Fibroblast of the aortic adventitia (primary cell): ENCODE results near the gene CXCL6. TPM values are rescaled to one million over a fixed set of nuclear protein-coding genes. Genes with fewer than 3 reads are reported as not detected.

Experiments used
- DNase-seq: peaks from one replicate; pipeline ENCODE4 v3.0.0-alpha.2; 2010; ENCODE audit warnings: low read depth
- H3K4me3 ChIP-seq: 2 replicates; pipeline ENCODE4 v1.5.1; 2011; ENCODE audit warnings: low read depth, mild to moderate bottlenecking, control low read depth, low read length, moderate library complexity
- CTCF ChIP-seq: IDR thresholded peaks from 2 replicates; pipeline ENCODE4 v1.5.1; 2011; ENCODE audit warnings: mild to moderate bottlenecking, low read length, control low read depth, inconsistent platforms; ENCODE audit not compliant: insufficient read depth
- total RNA-seq: library from RNA; depleted of rRNA; stranded (reverse); fragments of >200 nt; gene quantifications from 2 replicates; pipeline ENCODE4 v1.2.3, GENCODE V29; 2012; ENCODE audit warnings: low replicate concordance

The CXCL6 gene
- total RNA-seq, 1 donor = 1.4 TPM

GRCh38 chr4:73810191-73810590 lies 26.3 kb upstream of the CXCL6 start:
- H3K4me3 ChIP-seq = no peak overlapping the region
- DNase-seq = no peak
- no peak for TF ChIP-seq CTCF

- no peak for DNase-seq
- TF ChIP-seq CTCF = no peak
- H3K4me3 ChIP-seq = no peak overlapping the region
Measured at GRCh38 chr4:73811841-73812240, 24.6 kb upstream of the CXCL6 start.

DNA sequence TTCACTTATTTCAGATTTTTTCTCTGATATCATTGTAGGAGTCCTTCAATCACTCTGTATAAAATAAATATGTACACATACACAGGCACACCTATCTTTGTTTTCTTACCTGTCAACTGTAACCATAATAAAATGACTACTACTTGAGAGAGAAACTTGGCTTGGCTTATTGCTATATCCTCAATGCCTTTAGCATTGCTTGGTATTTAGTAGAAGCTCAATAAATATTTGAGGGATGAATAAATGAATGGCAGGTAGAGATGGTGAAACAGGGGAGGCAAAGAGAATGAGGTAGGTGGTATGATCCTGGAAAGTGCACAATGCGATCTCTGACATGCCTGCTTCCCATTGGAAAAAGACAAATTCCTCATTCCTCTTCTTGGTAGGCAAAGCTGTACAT lies 21.8 kb upstream of the CXCL6 start:
- H3K4me3 ChIP-seq = no peak overlapping the region
- no peak for TF ChIP-seq CTCF
- no peak for DNase-seq

DNA sequence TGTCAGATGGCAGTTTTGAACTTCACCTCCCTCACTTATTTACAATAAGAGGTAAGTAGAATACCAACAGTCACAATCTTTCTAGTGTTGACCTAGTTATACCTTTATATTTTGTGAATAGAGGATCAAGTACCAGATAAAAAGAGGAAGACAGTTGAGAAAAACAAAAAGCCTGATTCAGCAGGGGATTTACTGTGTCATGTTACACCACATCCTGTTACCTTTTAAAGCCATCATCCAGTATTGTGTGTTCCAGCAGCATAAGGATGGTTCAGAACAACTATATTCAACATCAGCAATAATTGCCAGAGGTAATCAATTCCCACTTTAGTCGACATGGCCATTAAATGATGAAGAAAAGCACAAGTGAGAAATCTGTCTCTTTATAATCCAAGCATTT lies 21.3 kb upstream of the CXCL6 start:
- no peak overlapping the region for H3K4me3 ChIP-seq
- no peak for DNase-seq
- no peak for TF ChIP-seq CTCF

DNA sequence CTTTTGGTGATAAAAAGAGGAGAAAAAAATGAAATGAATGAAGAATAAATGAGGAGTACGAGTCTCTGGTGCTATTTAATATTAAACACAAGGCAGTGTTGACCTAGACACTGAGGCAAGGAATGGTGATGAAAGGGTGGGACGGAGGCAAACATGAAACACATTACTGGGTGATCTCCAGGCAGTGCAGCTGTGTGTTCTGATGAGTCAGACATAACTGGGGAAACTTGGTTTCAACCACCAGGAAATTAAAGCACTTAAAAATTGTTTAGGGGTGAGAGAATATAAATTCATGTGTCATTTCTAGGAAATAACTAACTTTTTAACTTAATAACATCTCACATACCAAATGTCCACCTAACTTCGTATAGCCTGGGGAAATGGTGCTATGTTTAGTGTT lies 19.7 kb upstream of the CXCL6 start:
- H3K4me3 ChIP-seq = no peak overlapping the region
- peak; percentile 83 for DNase-seq
- TF ChIP-seq CTCF = no peak

- no peak overlapping the region for H3K4me3 ChIP-seq
- DNase-seq = no peak
- no peak for TF ChIP-seq CTCF
Measured at GRCh38 chr4:73817341-73817740, 19.1 kb upstream of the CXCL6 start.

- no peak for TF ChIP-seq CTCF
- DNase-seq = no peak
- H3K4me3 ChIP-seq = no peak overlapping the region
Measured at GRCh38 chr4:73821325-73821724, 15.2 kb upstream of the CXCL6 start.
